Right ventricle myocardium inferior (tissue), 1 donor: ENCODE results near the gene TNFSF15. TPM values are rescaled to one million over a fixed set of nuclear protein-coding genes. Genes with fewer than 3 reads are reported as not detected.
A peak's percentile ranks its signal among the peaks of the same experiment; 100 is the strongest.
"Not testable (repeated sequence)": the region's sequence is repeated elsewhere in the genome, so short reads cannot be mapped to it uniquely, and the experiment has no call there.

Experiments used
- ATAC-seq: fragments of 200-7000 bp; cut with Tn5 transposase; one replicate; pipeline ENCODE4 v1.9.1; 2020; ENCODE audit warnings: mild to moderate bottlenecking, moderate library complexity
- DNase-seq: peaks from one replicate; pipeline ENCODE4 v3.0.0; 2021; ENCODE audit errors: missing footprints
- intact Hi-C: fragments of 100-400 bp; cut with DNase I; formaldehyde crosslinking; loops from one replicate; pipeline ENCODE4 v1.11.0; 2022
- total RNA-seq: library from RNA; stranded (reverse); fragmentation: NEBNext Ultra II Directional; extraction: Animal tissue kit (Norgen Biotek cat#: 25700); gene quantifications from one replicate; pipeline ENCODE4 v1.2.1, GENCODE V29; 2021
- donor health status: DM: no; HTN: yes; CAD: no; lungs with severe emphysema.

The TNFSF15 gene
- total RNA-seq, 1 donor from 2014 or later: 0.08 TPM

- DNase-seq: no peak
- intact Hi-C loops: no loop called here
- ATAC-seq: no peak
Measured at GRCh38 chr9:114769624-114770023, 36.2 kb downstream of the TNFSF15 start.

- no peak for DNase-seq
- intact Hi-C loops: no loop called here
- no peak for ATAC-seq
Measured at GRCh38 chr9:114763220-114763619, 42.6 kb downstream of the TNFSF15 start.

GRCh38 chr9:114761523-114761922 lies 44.3 kb downstream of the TNFSF15 start:
- intact Hi-C loops: no loop called here
- ATAC-seq: no peak
- DNase-seq: no peak

- DNase-seq (no peak), ATAC-seq (no peak)
- intact Hi-C loops: no loop called here
Measured at GRCh38 chr9:114759512-114760341, 46.1 kb downstream of the TNFSF15 start.

- DNase-seq: no peak
Measured at GRCh38 chr9:114757984-114758383, 47.9 kb downstream of the TNFSF15 start.

GRCh38 chr9:114757395-114757794 lies 48.4 kb downstream of the TNFSF15 start:
- ATAC-seq: no peak
- intact Hi-C loops: no loop called here
- no peak for DNase-seq

More at GRCh38 chr9:114757984-114758383, 47.9 kb downstream of the TNFSF15 start:
- no peak for ATAC-seq
- intact Hi-C loops: no loop called here

GRCh38 chr9:114756920-114757319 lies 48.9 kb downstream of the TNFSF15 start:
- intact Hi-C loops: no loop called here
- ATAC-seq (no peak), DNase-seq (no peak)

GRCh38 chr9:114754581-114754980 lies 51.3 kb downstream of the TNFSF15 start:
- DNase-seq (no peak), ATAC-seq (no peak)
- intact Hi-C loops: no loop called here

GRCh38 chr9:114746591-114747346 lies 59.1 kb downstream of the TNFSF15 start:
- no peak for ATAC-seq
- intact Hi-C loops: no loop called here

GRCh38 chr9:114745879-114746550 lies 59.8 kb downstream of the TNFSF15 start:
- DNase-seq: no peak
- no peak for ATAC-seq
- intact Hi-C loops: no loop called here

More at GRCh38 chr9:114746591-114747346, 59.1 kb downstream of the TNFSF15 start:
- DNase-seq: no peak

GRCh38 chr9:114745108-114745848 lies 60.6 kb downstream of the TNFSF15 start:
- no peak for DNase-seq
- peak; percentile 26 for ATAC-seq
- intact Hi-C loops: no loop called here

GRCh38 chr9:114743446-114743845 lies 62.4 kb downstream of the TNFSF15 start:
- DNase-seq (no peak), ATAC-seq (no peak)
- intact Hi-C loops: no loop called here

GRCh38 chr9:114742947-114743346 lies 62.9 kb downstream of the TNFSF15 start:
- DNase-seq (no peak), ATAC-seq (no peak)
- intact Hi-C loops: no loop called here

GRCh38 chr9:114741521-114741920 lies 64.3 kb downstream of the TNFSF15 start:
- intact Hi-C loops, ATAC-seq, DNase-seq: not testable (repeated sequence)

GRCh38 chr9:114738581-114739316 lies 67.1 kb downstream of the TNFSF15 start:
- intact Hi-C loops: loop anchor here (1.0 to 2.0 kb wide), 2 partner anchors 170 to 276 kb away; no protein-coding TSS in a partner anchor
- ATAC-seq: peak; percentile 79

GRCh38 chr9:114737847-114738246 lies 68.0 kb downstream of the TNFSF15 start:
- intact Hi-C loops: loop anchor here (2.0 kb wide), 1 partner anchor 171 kb away; no protein-coding TSS in a partner anchor
- ATAC-seq (no peak), DNase-seq (no peak)

More at GRCh38 chr9:114738581-114739316, 67.1 kb downstream of the TNFSF15 start:
- peak; percentile 77 for DNase-seq

- no peak for DNase-seq
- no peak for ATAC-seq
- intact Hi-C loops: no loop called here
Measured at GRCh38 chr9:114737118-114737517, 68.7 kb downstream of the TNFSF15 start.

- DNase-seq (no peak), ATAC-seq (no peak)
- intact Hi-C loops: no loop called here
Measured at GRCh38 chr9:114735704-114736103, 70.1 kb downstream of the TNFSF15 start.
